Measurements from ENCODE around the gene AATK. TPM values are rescaled to one million over a fixed set of nuclear protein-coding genes. Genes with fewer than 3 reads are reported as not detected.

The AATK gene
- total RNA-seq, 1 experiment from 2014 or later, result not detected

GRCh38 chr17:81136366-81136765 lies 29.7 kb downstream of the AATK start:
- Mint-ChIP-seq H3K27ac (ENCODE audit: unreplicated experiment) (no peak overlapping the region), H3K4me1 (ENCODE audit: low read depth, unreplicated experiment) (no peaks in the 10 kb centered on the region), H3K4me3 (ENCODE audit: low read depth, unreplicated experiment) (no peak overlapping the region), H3K27me3 (ENCODE audit: unreplicated experiment) (peaks cover 15% of the 10 kb centered on the region), H3K36me3 (ENCODE audit: insufficient read depth, unreplicated experiment) (peaks cover 14% of the 10 kb centered on the region), H3K9me3 (ENCODE audit: low read depth, unreplicated experiment) (no peaks in the 10 kb centered on the region)
- no TSS peak for BruUV-seq (replicated peaks)
- CTCF ChIA-PET, result no interaction called here
- no peak for DNase-seq
- intact Hi-C loops (cut with micrococcal nuclease; ENCODE audit: unreplicated experiment), result no loop called here
- TF ChIP-seq CTCF (IDR thresholded peaks at IDR 0.05; ENCODE audit: unreplicated experiment), result no peak

- intact Hi-C loops (cut with micrococcal nuclease; ENCODE audit: unreplicated experiment), result no loop called here
- no peak overlapping the region for H3K27ac Mint-ChIP-seq (ENCODE audit: unreplicated experiment)
- H3K9me3 Mint-ChIP-seq (ENCODE audit: low read depth, unreplicated experiment), result no peaks in the 10 kb centered on the region
- H3K27me3 Mint-ChIP-seq (ENCODE audit: unreplicated experiment), result peaks cover 15% of the 10 kb centered on the region
- no TSS peak for BruUV-seq (replicated peaks)
- no peak overlapping the region for H3K4me3 Mint-ChIP-seq (ENCODE audit: low read depth, unreplicated experiment)
- TF ChIP-seq CTCF (IDR thresholded peaks at IDR 0.05; ENCODE audit: unreplicated experiment), result no peak
- no peaks in the 10 kb centered on the region for H3K4me1 Mint-ChIP-seq (ENCODE audit: low read depth, unreplicated experiment)
- CTCF ChIA-PET, result no interaction called here
- H3K36me3 Mint-ChIP-seq (ENCODE audit: insufficient read depth, unreplicated experiment), result peaks cover 14% of the 10 kb centered on the region
- peak; percentile 33 for DNase-seq
These were observed 30.3 kb downstream of the AATK start for GRCh38 chr17:81135505-81136278.

- BruUV-seq (replicated peaks), result no TSS peak
- no peak for DNase-seq
- no peak overlapping the region for H3K27ac Mint-ChIP-seq (ENCODE audit: unreplicated experiment)
- H3K4me3 Mint-ChIP-seq (ENCODE audit: low read depth, unreplicated experiment), result no peak overlapping the region
- H3K27me3 Mint-ChIP-seq (ENCODE audit: unreplicated experiment), result peaks cover 15% of the 10 kb centered on the region
- peaks cover 14% of the 10 kb centered on the region for H3K36me3 Mint-ChIP-seq (ENCODE audit: insufficient read depth, unreplicated experiment)
- intact Hi-C loops (cut with micrococcal nuclease; ENCODE audit: unreplicated experiment), result no loop called here
- H3K4me1 Mint-ChIP-seq (ENCODE audit: low read depth, unreplicated experiment), result no peaks in the 10 kb centered on the region
- CTCF ChIA-PET, result interaction anchor here (0.6 kb wide), 1 partner anchor 49 kb away, joined by 3 read pairs; no protein-coding TSS in a partner anchor
- TF ChIP-seq CTCF (IDR thresholded peaks at IDR 0.05; ENCODE audit: unreplicated experiment), result no peak
- no peaks in the 10 kb centered on the region for H3K9me3 Mint-ChIP-seq (ENCODE audit: low read depth, unreplicated experiment)
These were observed 31.8 kb downstream of the AATK start for GRCh38 chr17:81134064-81134781.

GRCh38 chr17:81132770-81133723 lies 33.0 kb downstream of the AATK start:
- Mint-ChIP-seq H3K9me3 (ENCODE audit: low read depth, unreplicated experiment) (no peaks in the 10 kb centered on the region), H3K4me1 (ENCODE audit: low read depth, unreplicated experiment) (no peaks in the 10 kb centered on the region), H3K27ac (ENCODE audit: unreplicated experiment) (no peak overlapping the region), H3K27me3 (ENCODE audit: unreplicated experiment) (peaks cover 15% of the 10 kb centered on the region), H3K36me3 (ENCODE audit: insufficient read depth, unreplicated experiment) (peaks cover 5% of the 10 kb centered on the region), H3K4me3 (ENCODE audit: low read depth, unreplicated experiment) (no peak overlapping the region)
- TF ChIP-seq CTCF (IDR thresholded peaks at IDR 0.05; ENCODE audit: unreplicated experiment), result no peak
- no peak for DNase-seq
- CTCF ChIA-PET, result interaction anchor here (0.5 kb wide), 1 partner anchor 36 kb away, joined by 3 read pairs; no protein-coding TSS in a partner anchor
- intact Hi-C loops (cut with micrococcal nuclease; ENCODE audit: unreplicated experiment), result no loop called here
- BruUV-seq (replicated peaks), result no TSS peak
